Stimulated activated CD4-positive, alpha-beta T cell treated with anti-CD3 and anti-CD28 coated beads, Interleukin-15, amount 100 ng/mL, for 1 hour (primary cell): ENCODE measurements around the gene LCN9.
"Not testable (repeated sequence)": the region's sequence is repeated elsewhere in the genome, so short reads cannot be mapped to it uniquely, and the experiment has no call there.

ENCODE experiments used
- DNase-seq, 2 donors: peaks; one replicate each; pipeline ENCODE4 v3.0.0-alpha.2; 2020; ENCODE audit warnings: low read depth in 1 of 2, low spot score in 1 of 2

The LCN9 gene

GRCh38 chr9:135662758-135663450, at the start of gene LCN9:
Gene LCN9, plus strand, starts transcription at chr9:135663309. Its CDS starts 13 bp downstream, at chr9:135663322.
- no peak for DNase-seq

- DNase-seq = no peak
Observed at GRCh38 chr9:135613946-135614805, 48.9 kb upstream of the LCN9 start.

- DNase-seq = no peak
Observed at GRCh38 chr9:135614821-135615665, 48.1 kb upstream of the LCN9 start.

- DNase-seq = no peak
Observed at GRCh38 chr9:135615666-135616618, 47.2 kb upstream of the LCN9 start.

GRCh38 chr9:135616619-135617537, 46.2 kb upstream of the LCN9 start:
- no peak for DNase-seq

- no peak for DNase-seq
Observed at GRCh38 chr9:135617538-135617900, 45.6 kb upstream of the LCN9 start.

GRCh38 chr9:135617991-135618411, 45.1 kb upstream of the LCN9 start:
- no peak for DNase-seq

GRCh38 chr9:135618866-135619598, 44.1 kb upstream of the LCN9 start:
- no peak for DNase-seq

GRCh38 chr9:135619599-135619886, 43.6 kb upstream of the LCN9 start:
- DNase-seq = no peak

- no peak for DNase-seq
Observed at GRCh38 chr9:135620558-135620957, 42.6 kb upstream of the LCN9 start.

- DNase-seq = no peak
Observed at GRCh38 chr9:135622415-135623020, 40.6 kb upstream of the LCN9 start.

GRCh38 chr9:135624282-135624681, 38.8 kb upstream of the LCN9 start:
- DNase-seq = no peak

GRCh38 chr9:135632841-135633240, 30.3 kb upstream of the LCN9 start:
- DNase-seq = no peak

- DNase-seq = not testable (repeated sequence)
Observed at GRCh38 chr9:135636930-135637530, 26.1 kb upstream of the LCN9 start.

- DNase-seq = no peak
Observed at GRCh38 chr9:135639196-135639595, 23.9 kb upstream of the LCN9 start, which contains the start of gene GLT6D1. Gene GLT6D1, minus strand, starts transcription at chr9:135639540. Its CDS starts 353 bp downstream, at chr9:135639187.

GRCh38 chr9:135641047-135641446, 22.1 kb upstream of the LCN9 start:
- no peak for DNase-seq

- no peak for DNase-seq
Observed at GRCh38 chr9:135641745-135642144, 21.4 kb upstream of the LCN9 start.

GRCh38 chr9:135644631-135645218, 18.4 kb upstream of the LCN9 start:
- DNase-seq = no peak
